ENCODE data around the gene SUMO2.
"Not testable (repeated sequence)": the region's sequence is repeated elsewhere in the genome, so short reads cannot be mapped to it uniquely, and the experiment has no call there.

SUMO2 gene

DNA sequence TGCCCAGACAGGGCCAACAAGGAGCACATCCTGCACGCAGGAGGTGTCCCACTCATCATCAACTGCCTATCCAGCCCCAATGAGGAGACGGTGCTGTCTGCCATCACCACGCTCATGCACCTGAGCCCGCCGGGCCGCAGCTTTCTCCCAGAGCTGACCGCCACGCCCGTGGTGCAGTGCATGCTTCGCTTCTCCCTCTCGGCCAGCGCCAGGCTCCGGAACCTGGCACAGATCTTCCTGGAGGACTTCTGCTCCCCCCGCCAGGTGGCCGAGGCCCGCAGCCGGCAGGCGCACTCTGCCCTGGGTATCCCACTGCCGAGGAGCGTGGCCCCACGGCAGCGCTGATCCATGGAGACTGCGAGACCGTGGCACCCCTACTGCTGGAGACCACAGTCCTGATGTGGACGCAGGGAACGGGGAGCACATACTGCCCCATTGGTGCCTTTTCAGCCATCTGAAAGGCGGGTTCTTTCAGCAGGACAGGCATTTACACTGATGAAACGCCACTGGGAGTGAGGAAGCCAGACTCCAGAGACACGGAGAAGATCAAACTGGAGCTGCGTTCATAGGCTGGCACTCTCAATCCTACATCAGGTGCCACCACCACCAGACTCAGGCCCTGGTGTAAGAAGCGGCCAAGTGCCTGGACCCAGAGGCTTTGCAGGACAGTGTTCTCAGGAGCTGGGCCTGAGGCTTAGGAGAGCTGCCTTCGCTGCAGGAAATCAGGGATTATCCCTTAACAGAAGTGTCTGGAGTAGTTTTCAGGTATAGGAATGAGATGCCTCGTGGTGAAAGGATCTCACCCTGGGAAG is 53.9 kb downstream of the SUMO2 start:
- DNase-seq (ENCODE audit: low read depth), result no peak
- H3K4me3 ChIP-seq (ENCODE audit: low read depth, low read length), result no peak overlapping the region
- no peak for TF ChIP-seq CTCF (IDR thresholded peaks at IDR 0.05; ENCODE audit: low read depth, low read length, missing control alignments)

DNA sequence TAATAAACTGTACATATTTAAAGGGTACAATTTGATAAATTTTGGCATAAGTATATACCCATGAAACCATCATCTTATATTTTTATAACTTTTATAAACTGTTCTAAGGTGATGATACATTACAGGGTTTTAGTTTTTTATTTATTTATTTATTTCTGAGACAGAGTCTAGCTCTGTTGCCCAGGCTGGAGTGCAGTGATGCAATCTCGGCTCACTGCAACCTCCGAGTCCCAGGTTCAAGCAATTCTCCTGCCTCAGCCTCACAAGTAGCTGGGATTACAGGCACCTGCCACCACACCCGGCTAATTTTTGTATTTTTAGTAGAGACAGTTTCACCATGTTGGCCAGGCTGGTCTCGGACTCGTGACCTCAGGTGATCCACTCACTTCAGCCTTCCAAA is 54.8 kb downstream of the SUMO2 start:
- DNase-seq (ENCODE audit: low read depth), result not testable (repeated sequence)

DNA sequence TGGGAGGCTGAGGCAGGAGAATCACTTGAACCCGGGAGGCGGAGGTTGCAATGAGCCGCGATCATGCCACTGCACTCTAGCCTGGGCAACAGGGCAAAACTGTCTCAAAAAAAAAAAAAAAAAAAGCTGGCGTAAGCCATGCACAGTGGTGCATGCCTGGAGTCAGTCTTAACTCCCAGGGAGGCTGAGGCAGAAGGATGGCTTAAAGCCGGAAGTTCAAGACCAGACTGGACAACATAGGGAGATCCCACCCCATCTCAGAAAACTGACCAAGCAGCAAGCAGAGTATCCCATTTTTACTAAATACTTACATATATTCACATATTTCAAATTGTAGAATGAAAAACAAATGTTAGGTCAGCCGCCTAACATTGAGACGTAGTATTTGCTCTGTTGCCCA is 55.8 kb downstream of the SUMO2 start:
- no peak for DNase-seq (ENCODE audit: low read depth)
- TF ChIP-seq CTCF (IDR thresholded peaks at IDR 0.05; ENCODE audit: low read depth, low read length, missing control alignments), result no peak
- H3K4me3 ChIP-seq (ENCODE audit: low read depth, low read length), result no peak overlapping the region

More for the DNA sequence above, 54.8 kb downstream of the SUMO2 start:
- not testable (repeated sequence) for H3K4me3 ChIP-seq (ENCODE audit: low read depth, low read length)

- DNase-seq (ENCODE audit: low read depth), result no peak
- H3K4me3 ChIP-seq (ENCODE audit: low read depth, low read length), result no peak overlapping the region
- TF ChIP-seq CTCF (IDR thresholded peaks at IDR 0.05; ENCODE audit: low read depth, low read length, missing control alignments), result no peak
Observed at GRCh38 chr17:75125984-75126383, 56.8 kb downstream of the SUMO2 start.

GRCh38 chr17:75124819-75125162 is 58.0 kb downstream of the SUMO2 start:
- no peak for TF ChIP-seq CTCF (IDR thresholded peaks at IDR 0.05; ENCODE audit: low read depth, low read length, missing control alignments)

DNA sequence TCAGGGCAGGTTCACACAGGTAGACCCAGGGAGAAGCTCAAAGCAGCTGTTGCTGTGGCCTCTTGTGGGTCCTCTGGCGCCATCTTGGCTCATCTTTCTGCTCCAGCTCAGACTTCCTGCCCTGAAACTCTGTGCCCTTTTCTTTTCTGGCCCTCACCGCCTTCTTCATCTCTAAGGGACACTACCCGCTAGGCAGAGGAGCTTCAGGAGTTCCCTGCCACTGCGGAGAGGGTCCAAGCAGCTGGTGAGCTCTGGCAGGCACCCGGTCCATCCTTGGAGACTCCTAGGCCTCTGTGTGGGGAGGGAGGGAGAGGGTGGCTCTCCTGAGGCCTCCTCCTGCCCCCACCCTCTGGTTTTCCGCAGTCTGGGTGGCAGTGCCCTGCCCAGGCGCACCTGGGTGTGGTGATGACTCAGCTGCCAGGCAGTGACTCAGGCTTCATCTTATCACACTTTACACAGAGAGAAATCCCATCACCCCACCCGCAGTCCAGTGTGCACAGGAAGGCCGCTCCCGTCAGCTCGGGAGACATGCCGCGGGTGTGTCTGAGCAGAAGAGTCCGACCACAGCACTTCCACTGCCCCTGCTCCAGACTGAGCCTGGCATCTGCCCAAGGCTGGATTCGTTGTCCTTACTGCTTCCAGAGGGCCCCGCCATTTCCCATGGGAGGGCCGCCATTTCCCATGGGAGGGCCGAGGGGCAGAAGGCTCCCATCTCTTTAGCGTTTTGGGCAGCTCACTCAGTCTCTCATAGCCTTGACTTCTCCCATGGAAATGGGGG is 58.5 kb downstream of the SUMO2 start:
- no peak for DNase-seq (ENCODE audit: low read depth)
- TF ChIP-seq CTCF (IDR thresholded peaks at IDR 0.05; ENCODE audit: low read depth, low read length, missing control alignments), result no peak
- H3K4me3 ChIP-seq (ENCODE audit: low read depth, low read length), result no peak overlapping the region

More at GRCh38 chr17:75124819-75125162, 58.0 kb downstream of the SUMO2 start:
- no peak overlapping the region for H3K4me3 ChIP-seq (ENCODE audit: low read depth, low read length)
- DNase-seq (ENCODE audit: low read depth), result no peak

GRCh38 chr17:75118307-75118706 is 64.5 kb downstream of the SUMO2 start:
- H3K4me3 ChIP-seq (ENCODE audit: low read depth, low read length), result no peak overlapping the region
- no peak for TF ChIP-seq CTCF (IDR thresholded peaks at IDR 0.05; ENCODE audit: low read depth, low read length, missing control alignments)
- no peak for DNase-seq (ENCODE audit: low read depth)
